ENCODE measurements around the gene DOK6. TPM values are rescaled to one million over a fixed set of nuclear protein-coding genes. Genes with fewer than 3 reads are reported as not detected.
"Not testable (repeated sequence)": the region's sequence is repeated elsewhere in the genome, so short reads cannot be mapped to it uniquely, and the experiment has no call there.

Gene DOK6
- total RNA-seq, 4 donors from 2014 or later, result 0.20 to 0.37 (median 0.30) TPM

DNA sequence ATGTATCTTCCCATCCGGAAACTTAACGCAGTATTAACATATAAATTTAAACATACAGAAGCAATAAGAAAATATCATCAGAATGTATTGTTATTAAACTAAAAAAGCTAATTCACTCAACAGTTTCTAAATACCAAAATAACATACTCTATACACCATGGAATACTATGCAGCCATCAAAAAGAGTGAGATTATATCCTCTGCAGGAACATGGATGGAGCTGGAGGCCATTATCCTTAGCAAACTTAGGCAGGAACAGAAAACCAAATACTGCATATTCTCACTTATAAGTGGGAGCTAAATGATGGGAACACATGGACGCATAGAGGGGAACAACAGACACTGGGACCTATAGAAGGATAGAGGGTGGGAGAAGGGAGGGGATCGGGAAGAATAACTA lies 419.9 kb downstream of the DOK6 start:
- H3K27ac ChIP-seq, result no peak overlapping the region
- no peaks in the 10 kb centered on the region for H3K27me3 ChIP-seq
- H3K9me3 ChIP-seq, result no peaks in the 10 kb centered on the region
- TF ChIP-seq POLR2A (IDR thresholded peaks at IDR 0.05) (no peak), POLR2AphosphoS5 (IDR thresholded peaks at IDR 0.05) (no peak), EP300 (IDR thresholded peaks at IDR 0.05; ENCODE audit: low read depth) (no peak)
- TF ChIP-seq, protein P1, sequence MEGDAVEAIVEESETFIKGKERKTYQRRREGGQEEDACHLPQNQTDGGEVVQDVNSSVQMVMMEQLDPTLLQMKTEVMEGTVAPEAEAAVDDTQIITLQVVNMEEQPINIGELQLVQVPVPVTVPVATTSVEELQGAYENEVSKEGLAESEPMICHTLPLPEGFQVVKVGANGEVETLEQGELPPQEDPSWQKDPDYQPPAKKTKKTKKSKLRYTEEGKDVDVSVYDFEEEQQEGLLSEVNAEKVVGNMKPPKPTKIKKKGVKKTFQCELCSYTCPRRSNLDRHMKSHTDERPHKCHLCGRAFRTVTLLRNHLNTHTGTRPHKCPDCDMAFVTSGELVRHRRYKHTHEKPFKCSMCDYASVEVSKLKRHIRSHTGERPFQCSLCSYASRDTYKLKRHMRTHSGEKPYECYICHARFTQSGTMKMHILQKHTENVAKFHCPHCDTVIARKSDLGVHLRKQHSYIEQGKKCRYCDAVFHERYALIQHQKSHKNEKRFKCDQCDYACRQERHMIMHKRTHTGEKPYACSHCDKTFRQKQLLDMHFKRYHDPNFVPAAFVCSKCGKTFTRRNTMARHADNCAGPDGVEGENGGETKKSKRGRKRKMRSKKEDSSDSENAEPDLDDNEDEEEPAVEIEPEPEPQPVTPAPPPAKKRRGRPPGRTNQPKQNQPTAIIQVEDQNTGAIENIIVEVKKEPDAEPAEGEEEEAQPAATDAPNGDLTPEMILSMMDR (IDR thresholded peaks at IDR 0.05), result no peak
- H3K4me3 ChIP-seq, result no peak overlapping the region
- no peak for DNase-seq
- no peaks in the 10 kb centered on the region for H3K4me1 ChIP-seq
- 95 to 100% methylated on average over 3 to 4 of the region's 4 CpGs for WGBS, 2 donors (ENCODE audit: low coverage in 1 of 2)
- H3K36me3 ChIP-seq, result no peaks in the 10 kb centered on the region
- intact Hi-C loops (cut with DNase I; ENCODE audit: low total_unique reads) (no loop called here), in situ Hi-C loops (cut with MboI; ENCODE audit: low pct_ligation_motif_present in 1 of 4, low pct_unique_long_range_greater_than_20kb in 1 of 4, low sequenced_read_pairs in 3 of 4) (no loop called here)

DNA sequence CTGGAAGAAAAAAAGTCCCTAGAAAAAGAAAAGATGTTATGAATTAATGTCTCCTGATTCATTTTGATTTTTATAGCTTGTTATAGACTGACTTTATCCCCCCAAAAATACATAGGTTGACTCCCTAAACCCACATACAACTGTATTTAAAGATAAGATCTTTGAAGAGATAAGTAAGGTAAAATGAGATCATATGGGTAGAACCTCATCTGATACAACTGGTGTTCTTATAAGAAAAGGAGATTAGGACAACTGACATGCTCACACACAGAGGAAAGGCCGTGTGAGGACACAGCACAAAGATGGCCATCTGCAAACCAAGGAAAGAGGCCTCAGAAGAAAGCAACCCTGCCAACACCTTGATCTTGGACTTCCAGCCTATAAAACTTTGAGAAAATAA lies 429.5 kb downstream of the DOK6 start:
- H3K4me1 ChIP-seq, result no peaks in the 10 kb centered on the region
- H3K36me3 ChIP-seq, result no peaks in the 10 kb centered on the region
- H3K27ac ChIP-seq, result no peak overlapping the region
- WGBS, 2 donors (ENCODE audit: low coverage in 1 of 2), result 76 to 100% methylated on average over 1 of the region's 1 CpG
- in situ Hi-C loops (cut with MboI; ENCODE audit: low pct_ligation_motif_present in 1 of 4, low pct_unique_long_range_greater_than_20kb in 1 of 4, low sequenced_read_pairs in 3 of 4) (no loop called here), intact Hi-C loops (cut with DNase I; ENCODE audit: low total_unique reads) (no loop called here)
- TF ChIP-seq, protein P1 (IDR thresholded peaks at IDR 0.05), result no peak
- TF ChIP-seq POLR2A (IDR thresholded peaks at IDR 0.05) (no peak), POLR2AphosphoS5 (IDR thresholded peaks at IDR 0.05) (no peak), EP300 (IDR thresholded peaks at IDR 0.05; ENCODE audit: low read depth) (no peak)
- no peak for DNase-seq
- no peaks in the 10 kb centered on the region for H3K27me3 ChIP-seq
- no peaks in the 10 kb centered on the region for H3K9me3 ChIP-seq
- H3K4me3 ChIP-seq, result no peak overlapping the region

DNA sequence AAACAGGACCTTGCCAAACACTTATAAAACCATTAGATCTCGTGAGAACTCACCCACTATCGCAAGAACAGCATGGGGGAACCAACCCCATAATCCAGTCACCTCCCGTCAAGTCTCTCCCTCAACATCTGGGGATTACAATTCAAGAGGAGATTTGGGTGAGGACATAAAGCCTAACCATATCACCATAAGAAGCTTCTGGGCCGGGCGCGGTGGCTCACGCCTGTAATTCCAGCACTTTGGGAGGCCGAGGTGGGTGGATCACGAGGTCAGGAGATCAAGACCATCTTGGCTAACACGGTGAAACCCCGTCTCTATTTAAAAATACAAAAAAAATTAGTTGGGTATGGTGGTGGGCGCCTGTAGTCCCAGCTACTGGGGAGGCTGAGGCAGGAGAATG lies 434.3 kb downstream of the DOK6 start:
- intact Hi-C loops (cut with DNase I; ENCODE audit: low total_unique reads); DNase-seq; H3K36me3 ChIP-seq; H3K27me3 ChIP-seq; H3K4me1 ChIP-seq; H3K9me3 ChIP-seq; H3K4me3 ChIP-seq; in situ Hi-C loops (cut with MboI; ENCODE audit: low pct_ligation_motif_present in 1 of 4, low pct_unique_long_range_greater_than_20kb in 1 of 4, low sequenced_read_pairs in 3 of 4); H3K27ac ChIP-seq: not testable (repeated sequence)
- 91 to 93% methylated on average over 4 to 12 of the region's 12 CpGs for WGBS, 2 donors (ENCODE audit: low coverage in 1 of 2)

DNA sequence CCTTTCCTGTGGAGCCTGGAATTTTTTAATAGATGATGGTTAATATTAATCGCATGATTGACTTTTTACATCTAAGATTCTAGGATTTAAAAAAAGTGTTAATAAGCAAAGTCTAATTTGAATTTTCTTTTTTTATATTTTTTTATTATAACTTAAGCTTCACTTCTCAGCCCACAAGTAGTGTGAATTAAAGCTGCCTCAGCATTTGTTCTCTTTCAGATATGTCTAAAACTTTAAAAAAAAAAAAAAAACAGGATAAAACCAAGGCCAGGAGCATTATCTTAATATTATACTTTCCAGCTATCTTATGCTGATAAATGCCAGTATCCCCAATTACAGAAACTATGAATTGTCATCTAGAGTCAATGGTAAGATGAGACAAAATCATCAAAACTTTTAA lies 437.3 kb downstream of the DOK6 start:
- Histone ChIP-seq H3K36me3 (no peaks in the 10 kb centered on the region), H3K27me3 (no peaks in the 10 kb centered on the region), H3K4me3 (no peak overlapping the region), H3K27ac (no peak overlapping the region), H3K4me1 (no peaks in the 10 kb centered on the region), H3K9me3 (no peaks in the 10 kb centered on the region)
- intact Hi-C loops (cut with DNase I; ENCODE audit: low total_unique reads) (no loop called here), in situ Hi-C loops (cut with MboI; ENCODE audit: low pct_ligation_motif_present in 1 of 4, low pct_unique_long_range_greater_than_20kb in 1 of 4, low sequenced_read_pairs in 3 of 4) (no loop called here)
- no peak for TF ChIP-seq POLR2A (IDR thresholded peaks at IDR 0.05)
- TF ChIP-seq EP300 (IDR thresholded peaks at IDR 0.05; ENCODE audit: low read depth), result no peak
- no peak for TF ChIP-seq POLR2AphosphoS5 (IDR thresholded peaks at IDR 0.05)
- TF ChIP-seq, protein P1 (IDR thresholded peaks at IDR 0.05), result no peak
- no peak for DNase-seq
- 100% methylated on average over 1 of the region's 1 CpG for WGBS, 2 donors (ENCODE audit: low coverage in 1 of 2)

DNA sequence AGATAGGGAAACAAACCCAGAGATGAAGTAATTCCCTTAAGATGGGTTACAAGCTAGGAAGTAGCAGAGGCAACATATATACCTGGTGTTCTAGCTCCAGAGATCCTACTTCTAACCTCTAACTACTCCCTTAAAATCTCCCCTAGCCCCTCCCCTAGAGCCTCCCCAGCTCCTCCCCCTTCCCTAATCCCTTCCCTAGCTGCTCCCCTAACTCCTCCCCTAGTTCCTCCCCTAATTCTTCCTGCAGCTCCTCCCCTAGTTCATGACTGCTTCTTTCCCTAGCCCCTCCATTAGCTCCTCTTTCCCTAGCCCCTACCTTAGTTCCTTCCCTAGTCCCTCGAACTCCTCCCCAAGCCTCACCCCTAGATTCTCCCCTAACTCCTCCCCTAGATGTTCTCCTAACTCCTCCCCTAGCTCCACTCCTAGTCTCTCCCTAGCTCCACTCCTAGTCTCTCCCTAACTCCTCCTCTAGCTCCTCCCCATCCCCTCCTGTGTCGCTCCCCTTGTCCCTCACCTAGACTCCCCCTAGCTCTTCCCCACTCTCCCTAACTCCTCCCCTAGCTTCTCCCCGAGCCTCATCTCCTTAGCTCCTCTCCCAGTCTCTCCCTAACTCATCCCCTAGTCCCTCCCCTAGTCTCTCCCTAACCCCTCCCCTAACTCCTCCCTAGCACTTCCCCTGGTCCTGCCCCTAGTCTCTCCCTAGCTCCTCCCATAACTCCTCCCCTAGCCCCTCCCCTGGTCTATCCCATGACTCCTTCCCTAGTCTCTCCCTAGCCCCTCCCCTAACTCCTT lies 438.1 kb downstream of the DOK6 start:
- no peaks in the 10 kb centered on the region for H3K9me3 ChIP-seq
- no peak overlapping the region for H3K4me3 ChIP-seq
- no peaks in the 10 kb centered on the region for H3K36me3 ChIP-seq
- DNase-seq, result no peak
- no peaks in the 10 kb centered on the region for H3K4me1 ChIP-seq
- no peaks in the 10 kb centered on the region for H3K27me3 ChIP-seq
- in situ Hi-C loops (cut with MboI; ENCODE audit: low pct_ligation_motif_present in 1 of 4, low pct_unique_long_range_greater_than_20kb in 1 of 4, low sequenced_read_pairs in 3 of 4) (no loop called here), intact Hi-C loops (cut with DNase I; ENCODE audit: low total_unique reads) (no loop called here)
- no peak for TF ChIP-seq EP300 (IDR thresholded peaks at IDR 0.05; ENCODE audit: low read depth)
- no peak for TF ChIP-seq POLR2A (IDR thresholded peaks at IDR 0.05)
- WGBS, 2 donors (ENCODE audit: low coverage in 1 of 2), result 88 to 89% methylated on average over 3 of the region's 3 CpGs
- no peak overlapping the region for H3K27ac ChIP-seq

All from transverse colon (tissue), 4 donors.